ENCODE measurements around the gene RPL29.

RPL29 gene

DNA sequence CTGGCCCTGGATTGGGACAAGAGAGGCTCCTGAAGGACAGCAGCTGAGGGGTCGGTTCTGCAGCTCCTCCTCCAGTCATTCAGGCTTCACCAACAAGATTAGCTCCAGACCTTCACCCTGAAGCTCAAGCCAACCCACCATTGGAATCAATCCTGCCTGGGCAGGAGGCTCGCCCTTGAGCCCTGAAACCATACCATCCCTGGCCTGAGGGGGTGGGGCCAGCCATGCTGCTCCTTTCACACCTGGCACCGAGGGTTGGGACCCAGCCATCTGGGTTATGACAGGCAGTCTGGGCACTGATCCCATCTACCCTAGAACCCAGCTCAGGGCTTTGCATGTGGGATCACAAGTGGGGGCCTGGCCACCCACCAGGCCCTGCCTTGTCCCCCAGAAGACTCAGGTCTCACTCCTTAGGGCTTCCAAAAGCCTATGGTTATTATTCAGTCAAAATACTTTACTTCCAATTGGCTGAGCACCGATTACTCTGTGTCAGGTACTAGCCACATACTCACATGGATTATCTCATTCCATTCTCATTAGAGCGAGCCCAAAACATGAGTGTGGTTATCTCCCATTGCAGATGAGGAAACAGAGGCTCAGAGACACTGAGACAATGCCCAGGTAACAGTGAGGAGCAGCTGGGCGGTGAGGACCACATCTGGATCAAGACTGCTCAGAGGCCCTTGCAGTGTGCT lies 24.9 kb downstream of the RPL29 start:
- TF ChIP-seq, protein P1, sequence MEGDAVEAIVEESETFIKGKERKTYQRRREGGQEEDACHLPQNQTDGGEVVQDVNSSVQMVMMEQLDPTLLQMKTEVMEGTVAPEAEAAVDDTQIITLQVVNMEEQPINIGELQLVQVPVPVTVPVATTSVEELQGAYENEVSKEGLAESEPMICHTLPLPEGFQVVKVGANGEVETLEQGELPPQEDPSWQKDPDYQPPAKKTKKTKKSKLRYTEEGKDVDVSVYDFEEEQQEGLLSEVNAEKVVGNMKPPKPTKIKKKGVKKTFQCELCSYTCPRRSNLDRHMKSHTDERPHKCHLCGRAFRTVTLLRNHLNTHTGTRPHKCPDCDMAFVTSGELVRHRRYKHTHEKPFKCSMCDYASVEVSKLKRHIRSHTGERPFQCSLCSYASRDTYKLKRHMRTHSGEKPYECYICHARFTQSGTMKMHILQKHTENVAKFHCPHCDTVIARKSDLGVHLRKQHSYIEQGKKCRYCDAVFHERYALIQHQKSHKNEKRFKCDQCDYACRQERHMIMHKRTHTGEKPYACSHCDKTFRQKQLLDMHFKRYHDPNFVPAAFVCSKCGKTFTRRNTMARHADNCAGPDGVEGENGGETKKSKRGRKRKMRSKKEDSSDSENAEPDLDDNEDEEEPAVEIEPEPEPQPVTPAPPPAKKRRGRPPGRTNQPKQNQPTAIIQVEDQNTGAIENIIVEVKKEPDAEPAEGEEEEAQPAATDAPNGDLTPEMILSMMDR (IDR thresholded peaks at IDR 0.05; ENCODE audit: borderline replicate concordance, control extremely low read depth, extremely low read depth, insufficient read depth, missing control alignments) = no peak
- in situ Hi-C loops (cut with MboI; ENCODE audit: low sequenced_read_pairs, unreplicated experiment) = no loop called here
- DNase-seq (ENCODE audit: low spot score) = no peak

DNA sequence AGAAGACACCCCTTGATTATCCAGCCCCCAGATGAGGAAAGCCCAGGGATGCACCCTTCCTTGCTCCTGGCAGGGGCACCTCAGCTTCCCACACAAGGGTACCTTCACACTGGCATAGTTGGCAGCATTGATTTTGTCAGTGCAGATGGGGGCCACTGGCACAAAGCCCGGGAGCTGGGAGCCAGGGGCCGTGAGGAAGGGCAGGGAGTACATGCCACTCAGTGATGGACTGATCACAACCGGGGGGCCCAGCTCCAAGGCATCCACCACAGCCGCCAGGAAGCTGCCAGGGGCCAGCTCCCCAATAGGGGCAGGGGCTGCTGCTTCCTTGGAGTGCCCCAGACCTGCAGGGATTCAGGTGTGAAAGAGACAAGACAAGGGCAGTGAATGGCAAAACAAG lies 25.9 kb downstream of the RPL29 start:
- DNase-seq (ENCODE audit: low spot score) = no peak
- in situ Hi-C loops (cut with MboI; ENCODE audit: low sequenced_read_pairs, unreplicated experiment) = no loop called here
- TF ChIP-seq, protein P1 (IDR thresholded peaks at IDR 0.05; ENCODE audit: borderline replicate concordance, control extremely low read depth, extremely low read depth, insufficient read depth, missing control alignments) = no peak

DNA sequence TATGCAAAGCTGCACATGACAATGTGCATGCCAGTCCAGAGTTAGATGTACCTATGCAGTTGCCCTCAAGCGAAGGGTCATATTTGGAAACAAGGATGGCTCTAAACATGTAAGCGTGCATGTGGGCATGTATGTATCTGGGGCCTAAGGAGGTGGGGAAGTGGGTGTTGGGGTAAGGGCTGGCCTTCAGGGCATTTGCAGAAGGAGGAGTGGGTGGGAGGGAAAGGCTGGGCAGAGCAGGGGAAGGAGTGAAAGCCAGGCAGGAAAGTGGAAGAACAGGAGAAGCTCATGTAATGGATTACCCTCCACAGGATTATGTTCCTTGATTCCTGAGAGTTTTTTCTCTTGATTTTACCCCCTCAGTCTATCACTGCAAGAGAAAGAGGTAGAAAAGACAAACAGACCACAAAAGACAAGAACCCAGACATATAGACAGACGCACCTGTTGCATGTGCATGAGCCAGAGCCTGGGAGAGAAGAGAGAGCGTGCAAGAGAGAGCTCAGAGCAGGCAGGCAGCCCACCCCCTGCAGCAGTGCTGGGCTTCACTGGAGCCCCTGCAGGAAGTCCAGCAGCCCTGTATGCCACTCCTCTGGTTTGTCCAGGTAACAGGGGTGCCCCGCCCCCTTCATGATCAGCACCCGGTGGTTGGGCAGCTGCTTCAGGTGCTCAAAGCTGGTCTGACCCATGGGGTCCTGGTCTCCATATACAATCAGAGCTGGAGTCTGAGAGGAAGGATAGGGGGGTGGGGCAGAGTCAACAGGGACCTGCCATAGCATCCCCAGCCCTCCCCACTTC lies 26.6 kb downstream of the RPL29 start:
- in situ Hi-C loops (cut with MboI; ENCODE audit: low sequenced_read_pairs, unreplicated experiment) = no loop called here
- DNase-seq (ENCODE audit: low spot score) = no peak
- TF ChIP-seq, protein P1 (IDR thresholded peaks at IDR 0.05; ENCODE audit: borderline replicate concordance, control extremely low read depth, extremely low read depth, insufficient read depth, missing control alignments) = no peak

DNA sequence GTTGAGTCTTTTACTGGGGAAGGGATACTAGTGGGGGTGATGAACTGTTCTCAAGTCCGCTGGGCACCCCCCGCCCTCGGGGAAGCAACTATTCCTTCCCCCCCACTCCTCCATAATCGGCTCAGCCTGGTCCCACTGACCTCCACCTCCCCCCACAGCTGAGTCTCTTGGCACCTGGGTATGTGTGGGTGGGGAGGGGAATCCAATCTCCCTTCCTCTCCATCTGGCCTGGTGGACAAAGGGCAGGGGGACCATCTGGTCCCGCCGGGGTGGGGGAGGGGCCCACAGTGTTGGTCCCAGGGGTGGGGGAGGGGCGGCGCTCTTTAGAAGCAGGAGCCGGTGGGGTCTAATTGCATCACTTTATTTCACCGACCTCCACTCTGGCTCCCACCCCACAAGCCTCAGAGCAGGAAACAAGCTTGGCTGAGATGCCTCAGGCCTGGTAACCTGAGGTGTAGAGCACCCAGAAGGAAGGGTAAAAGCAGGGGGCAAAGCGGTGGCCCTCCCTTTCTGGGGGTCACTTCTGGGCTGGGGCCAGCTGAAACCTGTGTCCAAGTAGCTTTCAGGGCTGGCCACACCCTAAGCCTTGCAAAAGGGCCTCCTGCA lies 27.4 kb downstream of the RPL29 start:
- DNase-seq (ENCODE audit: low spot score) = no peak
- in situ Hi-C loops (cut with MboI; ENCODE audit: low sequenced_read_pairs, unreplicated experiment) = no loop called here
- TF ChIP-seq, protein P1 (IDR thresholded peaks at IDR 0.05; ENCODE audit: borderline replicate concordance, control extremely low read depth, extremely low read depth, insufficient read depth, missing control alignments) = no peak

DNA sequence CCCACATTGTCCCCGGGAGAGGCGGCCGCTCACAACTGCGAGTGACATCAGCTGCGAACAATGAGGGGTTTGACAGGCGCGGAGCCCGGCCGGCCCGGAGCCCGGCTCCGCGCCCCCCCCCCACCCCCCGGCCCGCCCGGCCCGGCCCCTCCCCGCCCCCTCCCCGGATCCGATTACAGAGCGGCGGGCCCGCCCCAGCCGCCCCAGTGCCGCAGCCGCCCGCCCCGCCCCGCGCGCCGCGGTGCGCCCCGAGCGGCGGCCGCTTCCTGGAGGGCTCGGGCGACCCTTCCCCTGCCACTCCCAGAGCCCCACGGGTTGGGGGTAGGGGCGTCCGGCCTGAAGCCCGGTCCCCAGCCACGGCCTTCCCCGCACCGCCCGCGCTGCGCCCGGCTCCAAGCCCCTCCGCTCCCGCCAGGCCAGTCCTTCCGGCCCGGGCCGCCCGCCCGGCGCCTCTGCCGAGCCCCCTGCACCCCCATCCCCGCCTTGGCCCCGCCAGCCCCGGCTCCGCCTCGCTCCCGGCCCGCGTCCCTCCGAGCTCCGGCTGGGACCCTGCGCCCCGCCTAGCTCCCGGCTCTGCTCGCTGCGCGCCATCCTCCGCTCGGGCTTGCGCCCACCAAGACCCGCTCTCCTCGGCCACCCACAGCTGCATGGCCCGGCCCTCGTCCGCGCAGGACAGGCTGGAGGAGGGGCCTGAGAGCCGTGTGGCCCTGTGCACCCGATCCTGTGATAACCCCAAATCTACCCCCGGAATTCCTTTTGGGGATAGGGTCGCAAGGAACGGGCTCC lies 28.1 kb downstream of the RPL29 start, which contains the start of gene PCBP4:
Gene PCBP4, minus strand, starts transcription at position 71 of the 786 bp plus-strand sequence. CDS start 6,214 bp downstream, outside the sequence.
- in situ Hi-C loops (cut with MboI; ENCODE audit: low sequenced_read_pairs, unreplicated experiment) = no loop called here
- TF ChIP-seq, protein P1 (IDR thresholded peaks at IDR 0.05; ENCODE audit: borderline replicate concordance, control extremely low read depth, extremely low read depth, insufficient read depth, missing control alignments) = no peak
- DNase-seq (ENCODE audit: low spot score) = peak; percentile 77

DNA sequence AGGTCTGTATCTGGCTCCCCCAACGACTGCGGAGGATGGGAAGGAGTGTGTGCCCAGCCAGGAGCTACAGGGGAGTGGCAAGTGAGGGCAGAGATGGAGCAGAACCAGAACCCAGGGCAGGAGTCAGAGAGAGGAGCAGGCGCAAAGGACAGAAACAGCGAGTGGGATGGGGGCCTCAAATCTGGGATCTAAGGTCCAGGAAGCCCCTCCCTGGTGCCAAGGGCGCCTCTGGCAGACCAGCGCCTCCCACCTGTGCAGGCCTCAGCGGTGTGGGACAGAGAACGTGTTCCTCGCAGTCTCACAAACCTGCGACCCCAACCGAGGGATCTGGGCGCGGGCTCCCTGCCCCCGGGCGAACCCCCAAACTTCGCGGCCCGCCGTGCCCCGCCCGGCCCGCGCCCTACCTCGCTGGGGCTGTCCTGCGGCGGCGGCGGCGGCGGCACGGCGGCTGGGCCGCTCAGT lies 28.7 kb downstream of the RPL29 start:
- DNase-seq (ENCODE audit: low spot score) = no peak
- in situ Hi-C loops (cut with MboI; ENCODE audit: low sequenced_read_pairs, unreplicated experiment) = no loop called here
- TF ChIP-seq, protein P1 (IDR thresholded peaks at IDR 0.05; ENCODE audit: borderline replicate concordance, control extremely low read depth, extremely low read depth, insufficient read depth, missing control alignments) = no peak

Measured in GM13976 (cell line).